Skin of body (tissue), 2 donors: Measurements from ENCODE around the gene CTAG2. TPM values are rescaled to one million over a fixed set of nuclear protein-coding genes. Genes with fewer than 3 reads are reported as not detected.

Experiments used
- small RNA-seq: library from RNA; depleted of rRNA; stranded (forward); fragments of <200 nt; gene quantifications from one replicate; pipeline ENCODE3, GENCODE V24; 2014; ENCODE audit warnings: low replicate concordance
- total RNA-seq: library from RNA; depleted of rRNA; stranded (reverse); fragments of >200 nt; gene quantifications from one replicate; pipeline ENCODE4 v1.2.3, GENCODE V29; 2014

The CTAG2 gene
- total RNA-seq, 1 donor from 2014 or later, result not detected

Small RNA genes within 50 kb of the gene (small RNA-seq; reads per million reads assigned to genes)
- gene AC244090.1 (not detected), gene AC244107.2 (not detected)

Other genes with a start within 250 kb of the CTAG2 start
- 10.8 TPM for gene DNASE1L1, start 244.3 kb downstream of the CTAG2 start, total RNA-seq
- 18.3 TPM for gene TAFAZZIN, start 242.0 kb downstream of the CTAG2 start, total RNA-seq
- 30.3 TPM for gene ATP6AP1, start 224.9 kb downstream of the CTAG2 start, total RNA-seq
- gene GDI1, start 216.4 kb downstream of the CTAG2 start, total RNA-seq, result 58.2 TPM
- gene FAM50A, start 209.4 kb downstream of the CTAG2 start, total RNA-seq, result 20.4 TPM
- gene PLXNA3, start 195.3 kb downstream of the CTAG2 start, total RNA-seq, result 23.6 TPM
- gene LAGE3, start 174.3 kb downstream of the CTAG2 start, total RNA-seq, result 5.2 TPM
- 19.4 TPM for gene UBL4A, start 167.0 kb downstream of the CTAG2 start, total RNA-seq
- 9.0 TPM for gene SLC10A3, start 162.9 kb downstream of the CTAG2 start, total RNA-seq
- 13.7 TPM for gene FAM3A, start 137.3 kb downstream of the CTAG2 start, total RNA-seq
- 19.5 TPM for gene G6PD, start 106.7 kb downstream of the CTAG2 start, total RNA-seq
- 5.4 TPM for gene IKBKG, start 106.0 kb downstream of the CTAG2 start, total RNA-seq
- not detected for gene CTAG1A, start 68.4 kb downstream of the CTAG2 start, total RNA-seq
- gene CTAG1B, start 34.3 kb downstream of the CTAG2 start, total RNA-seq, result not detected
- 4.5 TPM for gene GAB3, start 97.5 kb upstream of the CTAG2 start, total RNA-seq
- 27.2 TPM for gene DKC1, start 109.3 kb upstream of the CTAG2 start, total RNA-seq
- 34.6 TPM for gene MPP1, start 151.9 kb upstream of the CTAG2 start, total RNA-seq
- gene SMIM9, start 181.1 kb upstream of the CTAG2 start, total RNA-seq, result not detected
- 1.4 TPM for gene F8A1, start 232.8 kb upstream of the CTAG2 start, total RNA-seq